Measurements from ENCODE around the gene C2orf76.

DNA sequence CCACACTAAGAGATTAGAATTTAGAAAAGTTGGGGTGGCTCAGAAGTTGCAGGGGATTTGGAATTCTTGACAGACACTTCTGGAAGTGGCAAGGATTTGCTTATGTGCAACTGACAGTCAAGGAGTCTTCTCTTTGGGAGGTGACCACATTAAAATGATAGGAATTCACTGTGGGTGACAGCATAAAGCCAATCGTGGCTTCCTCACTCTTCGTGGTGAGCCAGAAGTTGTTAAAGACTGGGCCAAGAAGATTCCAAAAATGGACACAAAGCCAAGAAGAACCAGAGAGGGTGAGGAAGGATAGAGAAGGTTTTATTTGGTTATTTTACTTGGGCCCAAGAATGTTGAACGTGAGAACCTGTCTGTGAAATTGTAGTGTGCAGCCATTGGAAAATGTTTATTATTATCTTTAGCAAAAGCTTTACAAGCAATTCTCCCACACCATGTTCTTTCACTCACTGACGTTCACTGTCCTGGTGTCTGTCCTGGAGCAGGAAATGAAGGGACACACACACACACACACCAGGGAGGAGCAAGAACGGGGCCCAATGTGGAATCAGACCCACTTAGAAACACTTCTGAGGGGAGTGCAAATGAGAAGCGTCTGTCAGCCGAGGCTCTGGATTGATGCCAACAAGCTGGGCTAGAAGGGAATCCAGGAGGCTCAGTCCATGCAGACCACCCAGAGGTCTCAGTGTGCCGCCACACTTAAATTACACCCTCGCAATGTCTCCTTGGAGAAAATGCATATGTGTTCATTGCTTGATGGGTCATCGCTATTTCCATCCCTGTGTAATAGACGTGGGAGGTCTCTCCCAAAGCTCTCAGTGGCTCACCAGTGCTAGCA, 105.8 kb downstream of the C2orf76 start:
- TF ChIP-seq, protein P1, sequence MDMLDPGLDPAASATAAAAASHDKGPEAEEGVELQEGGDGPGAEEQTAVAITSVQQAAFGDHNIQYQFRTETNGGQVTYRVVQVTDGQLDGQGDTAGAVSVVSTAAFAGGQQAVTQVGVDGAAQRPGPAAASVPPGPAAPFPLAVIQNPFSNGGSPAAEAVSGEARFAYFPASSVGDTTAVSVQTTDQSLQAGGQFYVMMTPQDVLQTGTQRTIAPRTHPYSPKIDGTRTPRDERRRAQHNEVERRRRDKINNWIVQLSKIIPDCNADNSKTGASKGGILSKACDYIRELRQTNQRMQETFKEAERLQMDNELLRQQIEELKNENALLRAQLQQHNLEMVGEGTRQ (IDR thresholded peaks at IDR 0.05): no peak
- TF ChIP-seq ZC3H11A (IDR thresholded peaks at IDR 0.05): no peak
- no peak for TF ChIP-seq REST (IDR thresholded peaks at IDR 0.05)
- no peak for TF ChIP-seq POLR2A (IDR thresholded peaks at IDR 0.05; ENCODE audit: low read length)
- TF ChIP-seq BHLHE40 (IDR thresholded peaks at IDR 0.05; ENCODE audit: low read depth, low read length): no peak
- TF ChIP-seq ZSCAN20 (CRISPR knock-in tag; IDR thresholded peaks at IDR 0.05): no peak
- TF ChIP-seq HDAC2 (IDR thresholded peaks at IDR 0.05): no peak
- TF ChIP-seq, protein P2, sequence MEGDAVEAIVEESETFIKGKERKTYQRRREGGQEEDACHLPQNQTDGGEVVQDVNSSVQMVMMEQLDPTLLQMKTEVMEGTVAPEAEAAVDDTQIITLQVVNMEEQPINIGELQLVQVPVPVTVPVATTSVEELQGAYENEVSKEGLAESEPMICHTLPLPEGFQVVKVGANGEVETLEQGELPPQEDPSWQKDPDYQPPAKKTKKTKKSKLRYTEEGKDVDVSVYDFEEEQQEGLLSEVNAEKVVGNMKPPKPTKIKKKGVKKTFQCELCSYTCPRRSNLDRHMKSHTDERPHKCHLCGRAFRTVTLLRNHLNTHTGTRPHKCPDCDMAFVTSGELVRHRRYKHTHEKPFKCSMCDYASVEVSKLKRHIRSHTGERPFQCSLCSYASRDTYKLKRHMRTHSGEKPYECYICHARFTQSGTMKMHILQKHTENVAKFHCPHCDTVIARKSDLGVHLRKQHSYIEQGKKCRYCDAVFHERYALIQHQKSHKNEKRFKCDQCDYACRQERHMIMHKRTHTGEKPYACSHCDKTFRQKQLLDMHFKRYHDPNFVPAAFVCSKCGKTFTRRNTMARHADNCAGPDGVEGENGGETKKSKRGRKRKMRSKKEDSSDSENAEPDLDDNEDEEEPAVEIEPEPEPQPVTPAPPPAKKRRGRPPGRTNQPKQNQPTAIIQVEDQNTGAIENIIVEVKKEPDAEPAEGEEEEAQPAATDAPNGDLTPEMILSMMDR (IDR thresholded peaks at IDR 0.05): no peak
- TF ChIP-seq MAX (IDR thresholded peaks at IDR 0.05): no peak
- no peak for TF ChIP-seq FOXS1 (CRISPR knock-in tag; IDR thresholded peaks at IDR 0.05)
- TF ChIP-seq SREBF2 (IDR thresholded peaks at IDR 0.05): no peak
- no peak for TF ChIP-seq JUN (IDR thresholded peaks at IDR 0.05)
- TF ChIP-seq ZNF302 (CRISPR knock-in tag; IDR thresholded peaks at IDR 0.05): no peak
- TF ChIP-seq RCOR1 (IDR thresholded peaks at IDR 0.05; ENCODE audit: low read depth, low read length): no peak

Measured in A549 (cell line).